HepG2 (cell line): Measurements from ENCODE around the gene GNG3. TPM values are rescaled to one million over a fixed set of nuclear protein-coding genes. Genes with fewer than 3 reads are reported as not detected.

Source experiments
- ATF4 ChIP-seq, 2 experiments: fragments of 450-650 bp in 1 of 2; sonication (generic) in 1 of 2; formaldehyde crosslinking; IDR thresholded peaks; 2 replicates each; pipeline versions ENCODE4 v1.5.0 to v1.8.0; 2020 to 2022; ENCODE audit warnings: mild to moderate bottlenecking in 1 of 2, missing genetic modification reagents in 1 of 2
- BRD4 ChIP-seq: sonication (generic); formaldehyde crosslinking; IDR thresholded peaks from 2 replicates; pipeline ENCODE4 v1.4.0; 2020; ENCODE audit warnings: missing genetic modification reagents
- CREM ChIP-seq, 2 experiments: sonication (generic) in 1 of 2; formaldehyde crosslinking in 1 of 2; IDR thresholded peaks; 2 replicates each; pipeline versions ENCODE4 v1.4.0 to v1.6.1; 2016 to 2020; ENCODE audit warnings: antibody characterized with exemption in 1 of 2, mild to moderate bottlenecking in 1 of 2, missing genetic modification reagents in 1 of 2
- CTCF ChIP-seq: sonication (generic); formaldehyde crosslinking; IDR thresholded peaks from 2 replicates; pipeline ENCODE4 v1.5.0; 2020; ENCODE audit warnings: mild to moderate bottlenecking, missing genetic modification reagents, moderate library complexity
- HBP1 ChIP-seq: IDR thresholded peaks from 2 replicates; pipeline ENCODE4 v1.6.1; 2016; ENCODE audit warnings: low read depth, control low read depth
- IRF2 ChIP-seq: IDR thresholded peaks from 2 replicates; pipeline ENCODE4 v1.6.1; 2018; ENCODE audit warnings: missing genetic modification reagents, missing compliant biosample characterization
- MLX ChIP-seq: IDR thresholded peaks from 2 replicates; pipeline ENCODE4 v1.6.1; 2016
- RAD21 ChIP-seq: fragments of 450-650 bp; formaldehyde crosslinking; IDR thresholded peaks from 2 replicates; pipeline ENCODE4 v1.5.0; 2020; ENCODE audit warnings: mild to moderate bottlenecking
- SNAI1 ChIP-seq: sonication (generic); formaldehyde crosslinking; IDR thresholded peaks from 2 replicates; pipeline ENCODE4 v1.5.0; 2020; ENCODE audit warnings: mild to moderate bottlenecking, missing genetic modification reagents, borderline replicate concordance
- ZGPAT ChIP-seq: IDR thresholded peaks from 2 replicates; pipeline ENCODE4 v1.6.1; 2016; ENCODE audit warnings: mild to moderate bottlenecking
- ZNF138 ChIP-seq: sonication (generic); formaldehyde crosslinking; IDR thresholded peaks from 2 replicates; pipeline ENCODE4 v1.5.0; 2020; ENCODE audit warnings: mild to moderate bottlenecking, low read depth, missing genetic modification reagents
- ZNF276 ChIP-seq: sonication (generic); formaldehyde crosslinking; IDR thresholded peaks from 2 replicates; pipeline ENCODE4 v1.4.0; 2020; ENCODE audit warnings: mild to moderate bottlenecking, low read depth, missing genetic modification reagents
- ZNF280D ChIP-seq: sonication (generic); formaldehyde crosslinking; IDR thresholded peaks from 2 replicates; pipeline ENCODE4 v1.5.1; 2020; ENCODE audit warnings: mild to moderate bottlenecking, missing genetic modification reagents
- ZNF3 ChIP-seq: IDR thresholded peaks from 2 replicates; pipeline ENCODE4 v1.7.0; 2017; ENCODE audit warnings: inconsistent platforms
- ZNF30 ChIP-seq: sonication (generic); formaldehyde crosslinking; IDR thresholded peaks from 2 replicates; pipeline ENCODE4 v1.5.0; 2020; ENCODE audit warnings: mild to moderate bottlenecking, missing genetic modification reagents
- ZNF552 ChIP-seq: sonication (generic); formaldehyde crosslinking; IDR thresholded peaks from 2 replicates; pipeline ENCODE4 v1.9.0; 2022; ENCODE audit warnings: missing genetic modification reagents, mild to moderate bottlenecking, borderline replicate concordance
- ZNF878 ChIP-seq: sonication (generic); formaldehyde crosslinking; IDR thresholded peaks from 2 replicates; pipeline ENCODE4 v1.8.1; 2023; ENCODE audit warnings: mild to moderate bottlenecking, missing genetic modification reagents, moderate library complexity
- polyA plus RNA-seq, 8 experiments: library from polyadenylated mRNA; depleted of rRNA in 3 of 8; stranded (reverse) in 7 of 8; unstranded in 1 of 8; fragments of >200 nt; fragmentation: Illumina TruSeq in 4 of 8; extraction: Trizol in 4 of 8; gene quantifications; 2 replicates each; pipeline versions ENCODE4 v1.2.1 to v1.2.3, GENCODE V29; 2011 to 2016; ENCODE audit warnings: low read depth in 4 of 8, missing spikeins in 1 of 8, mixed read lengths in 1 of 8; ENCODE audit not compliant: insufficient read depth in 1 of 8
- total RNA-seq, 5 experiments: library from RNA; depleted of rRNA; stranded (reverse); fragments of >200 nt; fragmentation: Illumina TruSeq; extraction: Trizol; gene quantifications; 2 replicates each; pipeline ENCODE4 v1.2.3, GENCODE V29; 2016; ENCODE audit warnings: low read depth in 1 of 5

GNG3 gene
- total and polyA plus RNA-seq, 2 of the 13 experiments (the other 11 are each of a cell fraction or from before 2014, with no cell fraction given) = not detected

GRCh38 chr11:62665075-62665598, 42.3 kb upstream of the GNG3 start, which contains the start of the genes C11orf98 and CSKMT (continued):
- 0 out of 2 replicates have a peak, but pooled peaks have one; percentile 9 for TF ChIP-seq ZNF280D (CRISPR knock-in tag)
- peak; percentile 76; the same call in 1 of the 2 replicates for TF ChIP-seq ZNF552 (CRISPR knock-in tag)
- TF ChIP-seq ZNF138 = no peak
- TF ChIP-seq ZNF878 = no peak; the same call in none of the 2 replicates
- peak; percentile 73; the same call in 1 of the 2 replicates for TF ChIP-seq SNAI1 (CRISPR knock-in tag)
- TF ChIP-seq BRD4 (CRISPR knock-in tag) = no peak
- TF ChIP-seq ZGPAT (CRISPR knock-in tag) = peak; percentile 63
- TF ChIP-seq RAD21 (CRISPR knock-in tag) = peak; percentile 55
- no peak for TF ChIP-seq ZNF30 (CRISPR knock-in tag)
- TF ChIP-seq ATF4 (CRISPR knock-in tag; IDR thresholded peaks at IDR 0.05) = no peak; a peak in 1 of 4 replicates
- TF ChIP-seq HBP1 = no peak
- no peak for TF ChIP-seq CTCF (CRISPR knock-in tag)
- 0 out of 2 replicates have a peak, but pooled peaks have one; percentile 37 for TF ChIP-seq ZNF276 (CRISPR knock-in tag)
- no peak for TF ChIP-seq ZNF3 (CRISPR knock-in tag)
- TF ChIP-seq IRF2 (CRISPR knock-in tag) = peak; percentile 67; the same call in 1 of the 2 replicates
- TF ChIP-seq CREM (IDR thresholded peaks at IDR 0.05) = peak; percentile 54; the same call in 1 of the 2 replicates
- no peak for TF ChIP-seq CREM (CRISPR knock-in tag; IDR thresholded peaks at IDR 0.05)
- TF ChIP-seq MLX (CRISPR knock-in tag) = peak; percentile 37; the same call in 1 of the 2 replicates
